ENCODE results near the gene BCL2A1.

The BCL2A1 gene

DNA sequence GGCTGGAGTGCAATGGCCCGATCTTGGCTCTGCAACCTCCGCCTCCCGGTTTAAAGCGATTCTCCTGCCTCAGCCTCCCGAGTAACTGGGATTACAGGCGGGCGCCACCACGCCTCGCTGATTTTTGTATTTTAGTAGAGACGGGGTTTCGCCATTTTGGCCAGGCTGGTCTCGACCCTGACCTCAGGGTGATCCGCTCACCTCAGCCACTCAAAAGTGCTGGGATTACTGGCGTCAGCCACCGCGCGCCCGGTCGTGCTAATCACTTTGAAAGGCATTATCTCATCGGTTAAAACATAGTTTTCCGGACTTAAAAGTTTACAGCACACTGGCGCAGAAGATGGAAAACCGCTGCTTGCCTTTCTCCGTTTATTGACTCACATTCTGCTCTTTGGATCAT, 46.6 kb downstream of the BCL2A1 start:
- Histone ChIP-seq H2AFZ (ENCODE audit: low read depth, low read length) (no peak overlapping the region), H3K9ac (ENCODE audit: low read length) (peak overlapping the region; percentile 78), H3K27me3 (ENCODE audit: low read depth, low read length) (no peaks in the 10 kb centered on the region), H3K4me2 (ENCODE audit: low read length) (peak overlapping the region; percentile 62), H3K4me3 (ENCODE audit: low read length) (peak overlapping the region; percentile 91), H3K27ac (ENCODE audit: low read length) (peak overlapping the region; percentile 78; the same call in 1 of the 2 replicates), H3K4me1 (ENCODE audit: low read length) (peaks cover 11% of the 10 kb centered on the region), H4K20me1 (ENCODE audit: insufficient read depth, low read length) (no peaks in the 10 kb centered on the region), H3K36me3 (replicated peaks; ENCODE audit: low read depth, low read length) (peaks cover 36% of the 10 kb centered on the region), H3K9me3 (ENCODE audit: insufficient read depth, low read length) (peaks cover 30% of the 10 kb centered on the region), H3K79me2 (ENCODE audit: low read length) (peaks cover 44% of the 10 kb centered on the region)
- TF ChIP-seq, protein P1, sequence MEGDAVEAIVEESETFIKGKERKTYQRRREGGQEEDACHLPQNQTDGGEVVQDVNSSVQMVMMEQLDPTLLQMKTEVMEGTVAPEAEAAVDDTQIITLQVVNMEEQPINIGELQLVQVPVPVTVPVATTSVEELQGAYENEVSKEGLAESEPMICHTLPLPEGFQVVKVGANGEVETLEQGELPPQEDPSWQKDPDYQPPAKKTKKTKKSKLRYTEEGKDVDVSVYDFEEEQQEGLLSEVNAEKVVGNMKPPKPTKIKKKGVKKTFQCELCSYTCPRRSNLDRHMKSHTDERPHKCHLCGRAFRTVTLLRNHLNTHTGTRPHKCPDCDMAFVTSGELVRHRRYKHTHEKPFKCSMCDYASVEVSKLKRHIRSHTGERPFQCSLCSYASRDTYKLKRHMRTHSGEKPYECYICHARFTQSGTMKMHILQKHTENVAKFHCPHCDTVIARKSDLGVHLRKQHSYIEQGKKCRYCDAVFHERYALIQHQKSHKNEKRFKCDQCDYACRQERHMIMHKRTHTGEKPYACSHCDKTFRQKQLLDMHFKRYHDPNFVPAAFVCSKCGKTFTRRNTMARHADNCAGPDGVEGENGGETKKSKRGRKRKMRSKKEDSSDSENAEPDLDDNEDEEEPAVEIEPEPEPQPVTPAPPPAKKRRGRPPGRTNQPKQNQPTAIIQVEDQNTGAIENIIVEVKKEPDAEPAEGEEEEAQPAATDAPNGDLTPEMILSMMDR (IDR thresholded peaks at IDR 0.05; ENCODE audit: low read depth, low read length), result no peak
- TF ChIP-seq EZH2phosphoT487 (IDR thresholded peaks at IDR 0.05; ENCODE audit: low read depth), result no peak

DNA sequence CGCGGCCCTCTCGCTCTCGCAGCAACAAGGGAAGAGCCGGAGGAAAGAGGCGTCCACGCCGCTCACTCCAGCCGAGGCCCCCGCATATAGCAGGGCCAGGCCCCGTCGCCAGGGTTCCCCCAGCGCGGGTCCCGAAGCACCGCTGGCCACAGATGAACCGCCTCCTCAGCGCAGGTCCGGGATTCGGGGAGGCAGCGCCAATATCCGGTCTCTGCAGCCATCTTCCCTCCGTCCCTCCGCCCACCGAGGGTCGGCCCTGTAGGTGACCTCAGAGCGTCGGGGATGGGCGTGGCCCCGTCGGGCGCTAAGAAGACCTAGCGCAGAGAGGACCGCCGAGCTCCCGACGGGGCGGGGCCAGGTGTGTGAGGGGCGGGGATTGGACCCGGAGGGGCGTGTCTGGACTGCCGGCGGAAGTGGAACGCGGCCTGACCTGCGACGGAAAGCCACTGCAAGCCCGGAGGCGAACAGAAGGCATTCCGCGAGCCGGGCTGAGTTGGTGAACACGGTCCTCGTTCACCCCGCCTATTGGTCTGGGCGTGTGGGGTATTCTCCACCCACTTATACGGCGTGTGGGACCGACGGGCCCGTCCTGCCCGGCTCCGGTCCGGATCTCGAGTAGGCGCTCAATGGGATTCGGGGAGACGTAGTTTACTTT, 47.4 kb downstream of the BCL2A1 start:
- H3K4me2 ChIP-seq (ENCODE audit: low read length), result peak overlapping the region; percentile 83
- peaks cover 11% of the 10 kb centered on the region for H3K4me1 ChIP-seq (ENCODE audit: low read length)
- H3K9me3 ChIP-seq (ENCODE audit: insufficient read depth, low read length), result peaks cover 36% of the 10 kb centered on the region
- peak overlapping the region; percentile 91 for H3K4me3 ChIP-seq (ENCODE audit: low read length)
- H4K20me1 ChIP-seq (ENCODE audit: insufficient read depth, low read length), result no peaks in the 10 kb centered on the region
- no peaks in the 10 kb centered on the region for H3K27me3 ChIP-seq (ENCODE audit: low read depth, low read length)
- peak overlapping the region; percentile 69; the same call in 1 of the 2 replicates for H2AFZ ChIP-seq (ENCODE audit: low read depth, low read length)
- peaks cover 44% of the 10 kb centered on the region for H3K36me3 ChIP-seq (replicated peaks; ENCODE audit: low read depth, low read length)
- H3K79me2 ChIP-seq (ENCODE audit: low read length), result peaks cover 51% of the 10 kb centered on the region
- TF ChIP-seq, protein P1 (IDR thresholded peaks at IDR 0.05; ENCODE audit: low read depth, low read length), result no peak
- TF ChIP-seq EZH2phosphoT487 (IDR thresholded peaks at IDR 0.05; ENCODE audit: low read depth), result no peak
- peak overlapping the region; percentile 96 for H3K9ac ChIP-seq (ENCODE audit: low read length)
- peak overlapping the region; percentile 91 for H3K27ac ChIP-seq (ENCODE audit: low read length)

DNA sequence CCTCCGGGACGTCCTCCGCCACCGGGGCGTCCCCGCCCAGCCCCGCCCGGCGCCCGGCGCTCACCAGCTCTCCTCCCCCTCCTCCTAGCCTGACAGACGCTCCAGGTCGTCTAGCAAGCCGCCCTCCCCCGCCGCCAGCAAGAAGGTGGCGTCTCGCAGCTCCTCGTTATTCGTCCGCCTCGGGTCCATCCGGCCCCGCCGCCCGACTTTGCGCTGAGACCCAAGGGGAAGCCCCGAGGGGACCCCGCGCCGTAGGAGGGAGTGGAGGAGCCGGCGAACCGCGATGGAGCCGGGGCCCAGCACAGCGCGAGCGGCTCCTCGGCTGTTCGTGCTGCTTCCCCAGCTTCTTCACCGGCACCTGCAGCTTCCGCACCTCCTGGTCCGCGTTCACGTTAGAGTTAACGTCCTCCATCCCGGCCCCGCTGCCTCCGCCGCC, 47.9 kb downstream of the BCL2A1 start:
- Histone ChIP-seq H3K4me3 (ENCODE audit: low read length) (peak overlapping the region; percentile 91), H2AFZ (ENCODE audit: low read depth, low read length) (peak overlapping the region; percentile 31; the same call in 1 of the 2 replicates), H3K27ac (ENCODE audit: low read length) (peak overlapping the region; percentile 91), H3K36me3 (replicated peaks; ENCODE audit: low read depth, low read length) (peaks cover 49% of the 10 kb centered on the region), H3K4me1 (ENCODE audit: low read length) (peaks cover 11% of the 10 kb centered on the region), H3K9ac (ENCODE audit: low read length) (peak overlapping the region; percentile 96), H4K20me1 (ENCODE audit: insufficient read depth, low read length) (no peaks in the 10 kb centered on the region), H3K4me2 (ENCODE audit: low read length) (peak overlapping the region; percentile 83), H3K9me3 (ENCODE audit: insufficient read depth, low read length) (peaks cover 41% of the 10 kb centered on the region), H3K79me2 (ENCODE audit: low read length) (peaks cover 55% of the 10 kb centered on the region), H3K27me3 (ENCODE audit: low read depth, low read length) (no peaks in the 10 kb centered on the region)
- TF ChIP-seq, protein P1 (IDR thresholded peaks at IDR 0.05; ENCODE audit: low read depth, low read length), result no peak
- no peak for TF ChIP-seq EZH2phosphoT487 (IDR thresholded peaks at IDR 0.05; ENCODE audit: low read depth)

DNA sequence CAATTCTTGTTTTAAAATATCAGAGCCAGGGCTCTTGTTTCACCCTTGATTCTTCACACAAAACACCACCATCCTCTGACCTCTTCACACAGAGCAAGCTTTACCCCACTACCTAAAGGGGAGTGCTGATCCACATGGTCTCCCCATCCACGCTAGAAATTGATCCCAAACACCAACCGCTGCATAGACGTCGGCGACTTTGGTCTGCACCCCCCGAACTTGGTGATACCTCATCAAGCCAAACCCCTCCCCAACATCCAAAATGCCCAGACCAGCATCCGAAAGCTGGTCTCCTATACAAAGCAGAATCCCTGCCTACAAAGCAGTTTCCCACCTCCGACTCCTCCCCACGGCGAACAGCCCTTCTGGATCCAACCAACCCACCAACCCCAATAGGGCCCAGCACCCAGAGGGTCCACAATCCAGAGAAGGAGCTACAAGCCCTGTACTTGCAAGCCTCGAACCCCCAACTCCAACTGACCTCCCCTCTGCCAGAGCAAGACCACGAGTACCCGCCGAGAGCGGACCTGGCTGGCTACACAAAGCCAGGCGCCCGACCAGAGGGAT, 48.4 kb downstream of the BCL2A1 start:
- Histone ChIP-seq H3K4me1 (ENCODE audit: low read length) (peaks cover 11% of the 10 kb centered on the region), H3K27me3 (ENCODE audit: low read depth, low read length) (no peaks in the 10 kb centered on the region), H3K36me3 (replicated peaks; ENCODE audit: low read depth, low read length) (peaks cover 54% of the 10 kb centered on the region), H3K4me2 (ENCODE audit: low read length) (peak overlapping the region; percentile 83), H4K20me1 (ENCODE audit: insufficient read depth, low read length) (no peaks in the 10 kb centered on the region), H3K27ac (ENCODE audit: low read length) (peak overlapping the region; percentile 91), H3K9ac (ENCODE audit: low read length) (peak overlapping the region; percentile 96), H3K4me3 (ENCODE audit: low read length) (peak overlapping the region; percentile 91), H3K9me3 (ENCODE audit: insufficient read depth, low read length) (peaks cover 46% of the 10 kb centered on the region), H2AFZ (ENCODE audit: low read depth, low read length) (no peak overlapping the region), H3K79me2 (ENCODE audit: low read length) (peaks cover 57% of the 10 kb centered on the region)
- TF ChIP-seq EZH2phosphoT487 (IDR thresholded peaks at IDR 0.05; ENCODE audit: low read depth), result no peak
